Esophagus squamous epithelium (tissue), 5 donors: ENCODE measurements around the gene SLC30A4. TPM values are rescaled to one million over a fixed set of nuclear protein-coding genes. Genes with fewer than 3 reads are reported as not detected.

Experiments
- DNase-seq: peaks from one replicate; lab custom pipeline; 2025; lab: John Stamatoyannopoulos, UW
- H3K27ac ChIP-seq, 4 donors: fragments of 200-600 bp; sonication (generic); one replicate each; pipeline ENCODE4 v1.5.1; 2016 to 2019; ENCODE audit warnings: mild to moderate bottlenecking in 1 of 4
- H3K27me3 ChIP-seq, 4 donors: fragments of 200-600 bp; sonication (generic); 1 replicate in 3 of 4; 2 replicates in 1 of 4; pipeline versions ENCODE4 v1.5.1 to v1.6.0; 2017 to 2021; ENCODE audit warnings: antibody characterized with exemption in 1 of 4
- H3K36me3 ChIP-seq, 3 donors: fragments of 200-600 bp; sonication (generic); one replicate each; pipeline ENCODE4 v1.5.1; 2016 to 2019
- H3K4me1 ChIP-seq, 3 donors: fragments of 200-600 bp; sonication (generic); one replicate each; pipeline ENCODE4 v1.5.1; 2017 to 2019
- H3K4me3 ChIP-seq, 4 donors: fragments of 200-600 bp; sonication (generic); 1 replicate in 3 of 4; 2 replicates in 1 of 4; pipeline ENCODE4 v1.5.1; 2016 to 2019; ENCODE audit warnings: mild to moderate bottlenecking in 2 of 4, moderate library complexity in 1 of 4
- H3K9me3 ChIP-seq, 3 donors: fragments of 200-600 bp; sonication (generic); one replicate each; pipeline ENCODE4 v1.5.1; 2016 to 2019
- CTCF ChIP-seq, 6 experiments: fragments of 450-650 bp in 4 of 6; fragments of 200-600 bp in 2 of 6; sonication (generic) in 2 of 6; IDR thresholded peaks; one replicate each; pipeline ENCODE4 v1.5.1; 2016 to 2019; ENCODE audit warnings: antibody characterized with exemption in 6 of 6, mild to moderate bottlenecking in 4 of 6, moderate library complexity in 4 of 6
- POLR2A ChIP-seq, 4 donors: fragments of 450-650 bp; IDR thresholded peaks; one replicate each; pipeline ENCODE4 v1.6.1; 2017; ENCODE audit warnings: antibody characterized with exemption in 4 of 4, mild to moderate bottlenecking in 4 of 4, moderate library complexity in 3 of 4
- WGBS, 2 donors: methylation state at CpG; one replicate each; pipeline ENCODE4 v1.1.5; 2018; 5-methylcytosine and 5-hydroxymethylcytosine counted together
- intact Hi-C: fragments of 100-400 bp; cut with DNase I; formaldehyde crosslinking; loops from one replicate; pipeline ENCODE4 v1.15.0; 2022
- small RNA-seq, 4 donors: library from RNA; depleted of rRNA; stranded (forward); fragments of <200 nt; gene quantifications; one replicate each; pipeline ENCODE3, GENCODE V24; 2016
- total RNA-seq, 4 donors: library from RNA; depleted of rRNA; stranded (reverse); fragments of >200 nt; gene quantifications; one replicate each; pipeline ENCODE4 v1.1.0, GENCODE V29; 2016
- donor health status: DM: yes; HTN: yes; CAD: no.

Gene SLC30A4
- total RNA-seq, 4 donors from 2014 or later: 6.3 to 8.8 (median 7.4) TPM

- Histone ChIP-seq H3K27ac (peak overlapping the region in 2 of 4 donors; percentile 16 to 38), H3K4me3 (peak overlapping the region; percentile 27 to 63 (median 46)), H3K36me3 (no peaks in the 10 kb centered on the region), H3K9me3 (no peaks in the 10 kb centered on the region), H3K27me3 (peaks cover 0 to 8% (median 0%) of the 10 kb centered on the region in 4 donors), H3K4me1 (peaks cover 0 to 34% (median 0%) of the 10 kb centered on the region in 3 donors)
- 17 to 41% methylated on average over 14 to 44 of the region's 73 CpGs for WGBS, 2 donors
- TF ChIP-seq CTCF (IDR thresholded peaks at IDR 0.05): peak; percentile 91 to 99 (median 98)
- peak in 1 of 4 donors; percentile 20 for TF ChIP-seq POLR2A (IDR thresholded peaks at IDR 0.05)
- DNase-seq: no peak
- intact Hi-C loops: no loop called here
These were observed 92.4 kb downstream of the SLC30A4 start for GRCh38 chr15:45429941-45430792.

Small RNA genes lying within 50 kb of the gene (small RNA-seq; reads per million reads assigned to genes)
- gene DPPA5P2 (0 reads per million in 4 donors), gene SNORA41B (0 reads per million in 4 donors)

Other genes with a start within 250 kb of the SLC30A4 start
- 10 to 100 TPM; 11.1 to 20.7 (median 16.7) TPM for gene GATM, start 144.2 kb downstream of the SLC30A4 start, total RNA-seq
- 10 to 100 TPM; 19.7 to 41.8 (median 29.0) TPM for gene BLOC1S6, start 64.6 kb upstream of the SLC30A4 start, total RNA-seq
- 100 to 1,000 TPM in 3 of 4 donors, 10 to 100 TPM in 1; 88.7 to 178 (median 128) TPM for gene SQOR, start 112.3 kb upstream of the SLC30A4 start, total RNA-seq